GM11168 (cell line): Measurements from ENCODE around the gene AMER3.
"Not testable (repeated sequence)": the region's sequence is repeated elsewhere in the genome, so short reads cannot be mapped to it uniquely, and the experiment has no call there.

ENCODE experiments used
- in situ Hi-C: fragments of 300-500 bp; cut with MboI; formaldehyde crosslinking; loops from one replicate; pipeline ENCODE4 v1.12.0; 2022; ENCODE audit warnings: low sequenced_read_pairs; ENCODE audit not compliant: unreplicated experiment

The AMER3 gene, protein sequence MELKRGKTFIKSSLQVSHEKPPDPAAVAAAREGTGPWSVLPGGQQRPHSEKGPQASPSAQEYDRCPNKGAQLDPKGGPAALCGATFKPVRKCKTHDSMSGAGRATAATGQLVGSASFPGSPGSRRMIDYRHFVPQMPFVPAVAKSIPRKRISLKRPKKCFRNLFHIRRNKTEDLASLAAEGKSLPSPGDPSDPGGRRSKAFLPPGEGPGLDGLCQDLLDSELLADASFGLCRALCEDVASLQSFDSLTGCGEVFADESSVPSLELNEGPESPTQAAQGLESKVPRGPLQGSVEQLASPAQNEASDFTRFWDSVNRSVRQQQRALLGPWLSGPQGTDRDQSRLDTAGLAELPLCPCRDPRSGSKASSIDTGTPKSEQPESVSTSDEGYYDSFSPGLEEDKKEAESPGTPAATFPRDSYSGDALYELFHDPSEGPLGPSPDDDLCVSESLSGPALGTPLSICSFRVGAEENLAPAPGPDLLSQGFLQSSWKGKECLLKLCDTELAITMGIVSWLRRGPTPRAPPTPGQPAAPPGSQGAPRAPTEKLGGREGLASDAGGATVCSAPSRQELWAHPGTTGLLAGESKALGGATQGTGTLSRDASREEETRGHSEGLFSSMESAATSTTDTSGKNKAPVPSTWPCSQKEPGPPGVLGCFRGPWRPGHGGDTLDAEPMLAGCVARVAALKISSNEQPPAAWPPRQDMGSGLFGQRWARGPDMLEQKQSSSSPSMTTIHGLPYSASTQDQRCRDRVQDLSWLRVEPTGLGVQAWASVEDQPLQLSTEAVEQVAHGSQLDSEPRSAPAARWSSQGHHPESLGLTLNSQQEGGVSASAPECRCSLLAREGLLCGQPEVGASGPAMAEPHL

DNA sequence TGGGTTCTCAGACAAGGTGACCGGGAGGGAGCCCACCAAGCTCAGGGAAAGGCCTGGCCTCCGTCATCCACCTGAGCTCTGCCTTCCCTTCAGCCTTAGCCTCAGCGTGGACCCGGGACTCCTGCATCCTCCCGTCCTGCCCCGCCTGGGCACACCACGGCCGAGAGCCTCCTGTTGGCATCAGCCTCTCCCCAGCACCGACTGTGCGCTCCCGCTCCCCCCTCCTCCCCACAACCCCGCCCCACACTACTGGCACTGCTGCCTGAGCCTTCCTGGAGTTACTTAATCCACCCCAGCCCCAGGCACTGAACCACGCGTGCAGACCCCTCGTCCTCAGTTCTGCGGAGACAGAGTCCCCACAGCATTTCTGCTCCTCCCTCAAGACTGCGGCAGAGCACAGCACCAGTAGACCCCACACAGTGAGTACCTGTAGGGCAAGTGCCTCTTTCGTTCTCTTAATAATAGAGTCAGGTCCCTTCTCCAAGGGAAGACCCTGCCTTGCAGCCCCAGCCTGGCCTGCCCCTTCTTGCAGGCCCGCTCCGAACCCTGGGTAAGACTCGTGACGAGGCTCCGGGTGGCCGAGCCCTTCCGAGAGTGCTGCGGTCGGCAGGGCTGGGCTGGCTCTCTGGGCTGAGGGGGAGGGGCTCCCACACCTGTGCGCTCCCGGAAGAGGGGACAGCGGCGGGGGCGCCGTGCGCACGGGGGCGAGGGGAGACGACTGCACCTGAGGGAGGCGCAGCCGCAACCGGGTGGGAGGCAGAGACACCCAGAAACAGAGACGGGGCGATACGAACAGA lies at the start of gene AMER3:
TSS of gene AMER3 (plus strand) at position 285 of the 797 bp plus-strand sequence. CDS start 6,533 bp downstream, outside the sequence.
- in situ Hi-C loops = no loop called here

DNA sequence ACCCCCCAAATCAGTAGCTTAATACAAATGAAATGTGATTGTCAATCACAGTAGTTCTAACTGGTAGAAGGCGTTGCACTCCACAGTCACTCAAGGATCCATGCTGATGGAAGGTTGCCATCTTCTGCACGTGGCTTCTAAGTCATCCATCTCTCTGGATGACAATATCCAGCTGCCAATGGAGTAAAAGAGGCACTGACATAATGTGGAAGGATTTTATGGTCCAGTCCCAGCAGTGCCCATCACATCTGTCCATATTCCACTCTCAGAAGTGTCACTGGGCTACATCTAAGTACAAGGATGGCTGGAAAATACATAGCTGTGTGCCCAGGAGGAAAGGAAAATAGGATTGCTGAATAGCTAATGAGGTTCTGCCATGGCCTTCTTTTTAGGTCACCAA lies 40.5 kb upstream of the AMER3 start:
- in situ Hi-C loops = loop anchor here (10.0 kb wide), 1 partner anchor 310 kb away; no protein-coding TSS in a partner anchor

DNA sequence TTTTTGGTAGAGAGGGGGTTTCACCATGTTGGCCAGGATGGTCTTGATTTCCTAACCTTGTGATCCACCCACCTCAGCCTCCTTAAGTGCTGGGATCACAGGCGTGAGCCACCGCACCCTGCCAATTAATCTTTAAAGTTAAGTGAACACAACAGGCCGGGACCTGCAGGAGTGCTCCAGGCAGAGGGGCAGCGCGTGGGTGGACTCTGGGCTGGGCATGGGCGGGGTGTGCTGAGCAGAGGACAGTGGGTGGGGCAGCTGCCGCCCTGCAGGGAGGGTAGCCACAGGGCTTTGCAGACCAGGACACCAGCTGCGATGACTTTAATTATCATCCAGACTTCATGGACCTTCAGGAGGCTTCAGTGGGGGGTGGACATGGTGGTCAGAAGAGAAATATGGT lies 35.3 kb upstream of the AMER3 start:
- in situ Hi-C loops = no loop called here

DNA sequence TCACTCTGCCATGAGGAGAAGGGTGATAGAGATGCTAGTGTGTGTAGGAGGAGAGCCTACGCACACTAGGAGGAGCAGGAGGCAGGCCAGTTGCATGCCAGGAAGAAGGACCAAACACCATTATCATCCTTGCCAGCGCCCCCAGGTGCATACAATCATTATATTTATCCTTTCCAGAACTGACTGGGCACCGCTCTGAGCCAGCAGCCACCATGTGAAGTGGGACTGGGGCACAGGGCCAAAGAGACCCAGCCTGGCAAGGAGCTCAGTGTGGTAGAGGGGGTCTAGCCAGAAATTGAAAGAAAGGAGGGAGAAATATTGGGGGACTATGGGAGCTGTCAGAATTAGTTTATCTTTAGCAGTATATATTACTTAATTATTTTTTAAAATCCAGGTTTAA lies 34.8 kb upstream of the AMER3 start:
- in situ Hi-C loops = no loop called here

DNA sequence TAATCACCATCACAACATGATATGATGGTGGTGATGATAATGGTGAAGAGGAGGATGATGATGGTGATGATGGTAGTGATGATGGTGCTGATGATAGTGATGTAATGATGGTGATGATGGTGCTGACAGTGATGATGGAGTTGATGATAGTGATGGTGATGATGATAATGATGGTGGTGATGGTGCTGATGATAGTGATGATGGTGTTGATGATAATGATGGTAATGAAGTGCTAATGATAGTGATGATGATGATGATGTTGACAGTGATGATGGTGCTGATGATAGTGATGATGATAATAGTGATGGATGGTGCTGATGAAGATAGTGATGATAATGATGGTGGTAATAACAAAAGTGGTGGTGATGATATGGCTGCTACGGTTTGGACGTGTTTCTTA lies 30.9 kb upstream of the AMER3 start:
- in situ Hi-C loops = no loop called here

DNA sequence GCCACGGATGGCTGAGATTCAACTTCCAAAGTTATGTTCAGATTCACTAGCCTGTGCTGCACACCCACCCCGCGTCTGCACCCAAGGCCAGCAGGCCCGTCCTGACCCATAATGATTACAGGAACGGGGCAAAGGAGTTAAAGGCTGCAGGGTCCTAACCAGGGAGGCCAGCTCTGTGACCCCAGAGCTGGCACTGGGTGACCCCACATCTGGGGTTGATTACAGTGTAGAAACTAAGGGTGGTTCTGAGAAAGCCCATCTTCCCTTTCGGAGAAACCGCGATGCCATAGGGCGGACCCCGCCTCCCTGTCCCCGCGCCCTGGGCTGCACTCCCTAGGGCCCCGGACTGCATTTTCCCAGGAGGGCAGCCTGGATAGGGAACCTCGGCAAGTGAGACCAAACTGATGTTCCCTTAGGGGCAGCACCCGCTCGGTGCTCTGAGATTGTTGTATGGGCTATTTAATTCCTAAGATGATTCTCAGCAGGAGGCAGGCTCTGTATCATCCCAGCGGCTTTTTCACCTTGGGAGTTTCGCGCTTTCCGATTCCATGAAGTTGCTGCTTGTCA lies 28.6 kb upstream of the AMER3 start:
- in situ Hi-C loops = no loop called here

DNA sequence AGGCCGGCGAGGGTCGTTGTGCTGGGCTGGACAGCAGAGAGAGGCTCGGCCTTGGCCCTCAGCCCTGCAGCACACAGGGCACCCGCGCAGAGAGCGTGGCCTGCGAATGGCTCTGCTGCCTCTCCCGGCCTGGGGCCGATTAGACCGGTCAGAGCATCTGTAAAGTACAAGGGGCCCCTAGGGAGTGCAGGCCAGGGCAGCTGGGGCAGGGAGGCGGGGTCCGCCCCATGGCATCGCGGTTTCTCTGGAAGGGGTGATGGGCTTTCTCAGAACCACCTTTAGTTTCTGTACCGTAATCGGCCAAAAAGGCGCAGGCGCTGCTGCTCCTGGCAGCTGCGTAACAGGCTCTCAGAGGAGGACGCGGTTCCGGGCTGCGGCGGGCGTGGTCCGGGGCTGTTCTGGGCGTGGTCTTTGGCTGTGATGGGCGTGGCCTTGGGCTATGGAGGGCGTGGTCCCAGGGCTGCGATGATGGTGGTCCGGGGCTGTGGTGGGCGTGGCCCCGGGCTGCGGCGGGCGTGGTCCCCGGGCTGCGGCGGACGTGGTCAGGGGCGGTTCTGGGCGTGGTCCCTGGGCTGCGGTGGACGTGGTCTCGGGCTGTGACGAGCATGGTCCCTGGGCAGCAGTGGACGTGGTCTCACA lies 27.9 kb upstream of the AMER3 start:
- in situ Hi-C loops = no loop called here

DNA sequence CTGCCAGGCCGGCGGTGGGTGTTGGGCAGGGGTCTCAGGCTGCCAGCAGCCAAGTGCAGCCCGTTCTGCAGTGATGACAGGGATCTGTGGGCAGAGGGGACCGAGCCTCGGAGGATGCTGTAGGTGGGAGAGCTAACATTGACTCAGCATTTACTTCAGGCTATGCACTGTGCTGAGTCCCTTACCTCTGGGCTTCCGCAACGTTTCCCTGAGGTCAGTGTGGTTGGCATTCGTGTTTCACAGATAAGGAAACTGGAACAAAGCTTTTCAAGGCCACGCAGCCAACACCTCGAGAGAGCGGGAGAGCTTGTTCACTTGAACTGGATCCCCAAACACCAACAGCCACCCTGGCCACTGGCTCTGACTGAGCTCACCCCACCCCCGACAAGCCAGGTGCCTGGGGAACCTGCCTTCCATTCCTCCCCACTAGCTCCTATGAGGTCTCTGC lies 27.3 kb upstream of the AMER3 start:
- in situ Hi-C loops = no loop called here

DNA sequence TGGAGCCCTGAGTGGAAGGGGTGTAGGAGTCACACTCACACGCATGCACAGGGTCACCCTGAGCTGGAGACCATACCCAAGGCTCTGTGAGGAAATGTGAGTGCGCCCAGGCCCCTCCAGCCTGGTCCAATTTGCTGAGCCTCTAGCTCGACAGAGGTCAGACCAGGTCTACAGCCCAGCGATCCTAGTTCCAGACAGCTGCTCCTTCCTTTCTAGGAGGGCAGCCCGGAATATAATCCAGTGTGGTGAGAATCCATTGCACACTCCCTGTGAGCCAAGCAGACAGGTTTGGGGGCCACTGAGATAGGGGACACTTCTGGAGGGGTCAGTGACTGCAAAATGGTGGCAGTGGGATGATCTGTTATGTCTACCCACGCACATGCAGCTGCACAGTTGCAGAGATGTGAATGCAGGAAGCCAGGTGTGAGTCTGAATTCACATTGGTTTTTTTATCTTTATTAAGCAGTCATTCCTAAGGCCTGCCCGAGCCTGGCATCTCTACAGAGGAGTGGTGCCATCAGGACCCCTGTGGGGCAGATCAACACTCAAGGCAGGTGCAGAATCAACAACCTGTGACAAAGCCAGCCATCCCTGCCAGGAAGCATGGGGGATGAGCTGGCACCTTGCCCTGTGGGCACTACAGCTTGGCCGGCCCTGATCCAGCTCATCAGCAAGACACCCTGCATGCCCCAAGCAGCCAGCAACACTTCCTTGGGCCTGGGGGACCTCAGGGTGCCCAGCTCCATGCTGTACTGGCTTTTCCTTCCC lies 26.6 kb upstream of the AMER3 start, which contains the start of gene GPR148:
TSS of gene GPR148 (plus strand) at position 522 of the 768 bp plus-strand sequence. CDS start at position 604, 82 bp downstream.
- in situ Hi-C loops = no loop called here

DNA sequence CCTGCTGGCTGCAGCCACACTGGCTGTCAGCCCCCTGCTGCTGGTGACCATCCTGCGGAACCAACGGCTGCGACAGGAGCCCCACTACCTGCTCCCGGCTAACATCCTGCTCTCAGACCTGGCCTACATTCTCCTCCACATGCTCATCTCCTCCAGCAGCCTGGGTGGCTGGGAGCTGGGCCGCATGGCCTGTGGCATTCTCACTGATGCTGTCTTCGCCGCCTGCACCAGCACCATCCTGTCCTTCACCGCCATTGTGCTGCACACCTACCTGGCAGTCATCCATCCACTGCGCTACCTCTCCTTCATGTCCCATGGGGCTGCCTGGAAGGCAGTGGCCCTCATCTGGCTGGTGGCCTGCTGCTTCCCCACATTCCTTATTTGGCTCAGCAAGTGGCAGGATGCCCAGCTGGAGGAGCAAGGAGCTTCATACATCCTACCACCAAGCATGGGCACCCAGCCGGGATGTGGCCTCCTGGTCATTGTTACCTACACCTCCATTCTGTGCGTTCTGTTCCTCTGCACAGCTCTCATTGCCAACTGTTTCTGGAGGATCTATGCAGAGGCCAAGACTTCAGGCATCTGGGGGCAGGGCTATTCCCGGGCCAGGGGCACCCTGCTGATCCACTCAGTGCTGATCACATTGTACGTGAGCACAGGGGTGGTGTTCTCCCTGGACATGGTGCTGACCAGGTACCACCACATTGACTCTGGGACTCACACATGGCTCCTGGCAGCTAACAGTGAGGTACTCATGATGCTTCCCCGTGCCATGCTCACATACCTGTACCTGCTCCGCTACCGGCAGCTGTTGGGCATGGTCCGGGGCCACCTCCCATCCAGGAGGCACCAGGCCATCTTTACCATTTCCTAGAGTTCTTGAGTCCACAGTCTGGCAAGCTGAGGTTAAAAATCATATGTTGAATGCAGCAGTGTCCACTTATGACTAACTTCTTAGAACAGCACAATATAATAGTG lies 25.7 kb upstream of the AMER3 start:
- in situ Hi-C loops = no loop called here

DNA sequence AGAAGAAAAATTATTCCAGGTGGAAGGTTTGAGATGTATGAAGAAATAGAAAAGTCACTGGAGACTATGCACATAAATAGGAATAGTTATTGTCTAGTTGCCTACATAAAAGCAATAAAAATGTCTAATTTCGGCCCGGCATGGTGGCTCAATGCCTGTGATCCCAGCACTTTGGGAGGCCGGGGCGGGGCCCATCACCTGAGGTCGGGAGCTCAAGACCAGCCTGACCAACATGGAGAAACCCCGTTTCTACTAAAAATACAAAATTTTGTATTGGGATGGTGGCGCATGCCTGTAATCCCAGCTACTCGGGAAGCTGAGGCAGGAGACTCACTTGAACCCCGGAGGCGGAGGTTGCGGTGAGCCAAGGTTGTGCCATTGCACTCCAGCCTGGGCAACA lies 23.1 kb upstream of the AMER3 start:
- in situ Hi-C loops = not testable (repeated sequence)

DNA sequence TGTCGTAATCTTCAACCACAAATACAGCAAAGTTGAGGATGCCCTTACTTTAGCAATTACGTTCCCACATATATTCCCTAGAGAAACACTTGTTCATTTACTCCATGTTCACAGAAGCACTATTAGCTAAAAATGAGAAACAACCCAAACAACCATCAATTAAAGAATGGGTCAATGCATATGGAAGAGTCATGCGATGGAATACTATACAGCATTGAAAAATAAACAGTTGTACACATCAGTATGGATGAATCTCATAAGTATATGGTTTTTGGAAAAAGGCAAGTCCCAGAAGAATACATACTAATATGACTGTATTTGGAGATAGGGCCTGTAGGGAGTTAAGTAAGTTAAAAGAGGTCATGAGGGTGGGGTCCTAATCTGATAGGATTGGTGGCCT lies 20.1 kb upstream of the AMER3 start:
- in situ Hi-C loops = no loop called here

DNA sequence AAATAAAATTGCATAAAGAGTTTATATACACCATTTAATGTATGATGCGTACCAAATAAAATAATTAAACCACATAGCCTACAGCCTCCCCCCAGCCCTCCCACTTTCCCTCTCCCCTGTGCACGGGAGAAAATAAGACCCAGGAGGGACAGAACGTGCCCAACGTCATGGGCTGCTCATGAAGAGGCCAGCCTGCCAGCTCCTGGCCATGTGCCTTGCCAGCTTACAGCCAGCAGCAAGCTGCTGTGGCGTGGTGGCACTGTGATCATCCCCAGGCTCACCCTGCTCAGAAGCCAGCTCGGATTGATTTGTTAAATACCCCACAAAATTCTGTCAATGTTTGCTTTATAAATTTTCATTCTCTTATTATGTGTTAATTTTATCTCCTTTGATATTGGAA lies 18.9 kb upstream of the AMER3 start:
- in situ Hi-C loops = no loop called here

DNA sequence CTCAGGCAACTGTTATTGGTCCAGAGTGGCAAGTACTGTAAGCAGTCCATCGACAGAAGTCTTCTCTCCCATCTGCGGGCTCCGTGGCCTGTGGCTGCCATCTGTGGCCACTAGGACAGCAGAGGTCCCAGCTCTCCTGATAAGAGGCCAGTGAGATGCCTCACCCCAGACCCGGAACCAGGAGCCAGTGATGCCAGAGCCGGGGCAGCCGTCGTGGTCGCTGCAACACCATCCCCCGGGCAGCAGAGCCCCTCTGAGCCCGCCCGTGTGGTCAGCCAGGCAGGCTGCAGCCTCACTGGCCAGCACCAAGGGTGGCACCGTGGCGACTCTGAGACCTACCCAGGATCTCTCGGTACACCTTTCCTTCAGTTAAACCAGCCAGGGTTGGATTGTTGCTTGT lies 17.7 kb upstream of the AMER3 start:
- in situ Hi-C loops = no loop called here

DNA sequence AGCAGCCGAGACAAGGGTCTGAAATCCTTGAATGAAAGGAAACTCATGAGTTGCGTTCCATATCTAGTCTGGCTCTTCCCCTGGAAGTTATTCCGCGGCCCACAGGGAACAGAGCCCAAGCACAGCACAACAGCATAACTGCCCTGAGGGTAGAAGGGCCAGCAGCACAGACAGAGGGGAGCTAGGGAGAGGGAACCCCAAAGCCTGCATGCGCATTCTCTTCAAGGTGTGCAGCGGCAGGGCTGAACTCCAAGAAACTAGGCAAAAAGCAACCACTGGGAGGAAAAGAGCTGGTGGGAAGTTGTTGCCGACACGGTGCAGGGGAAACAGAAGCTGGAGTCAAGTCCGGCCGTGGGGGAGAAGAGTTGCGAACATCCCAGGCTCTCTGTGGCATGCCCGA lies 14.7 kb upstream of the AMER3 start:
- in situ Hi-C loops = no loop called here

DNA sequence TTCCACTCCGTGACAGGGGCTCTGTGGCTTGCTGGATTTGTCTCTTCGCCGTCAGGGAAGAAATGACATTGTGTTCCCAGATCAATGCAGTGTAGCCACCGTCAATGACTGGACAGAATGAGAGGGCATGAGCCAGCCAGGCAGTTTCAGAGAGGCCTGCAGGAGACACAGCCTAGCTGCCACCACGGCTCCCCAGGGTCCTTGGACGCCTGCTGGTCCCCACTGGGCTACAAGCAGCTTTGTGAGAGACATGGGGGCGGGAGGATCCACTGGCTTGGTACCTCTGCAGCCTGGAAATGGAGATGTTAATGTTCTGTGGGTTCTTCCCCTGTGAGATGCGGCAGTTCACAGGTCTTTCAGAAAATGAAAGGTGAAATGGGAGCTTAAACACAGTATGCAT lies 12.1 kb upstream of the AMER3 start:
- in situ Hi-C loops = no loop called here

DNA sequence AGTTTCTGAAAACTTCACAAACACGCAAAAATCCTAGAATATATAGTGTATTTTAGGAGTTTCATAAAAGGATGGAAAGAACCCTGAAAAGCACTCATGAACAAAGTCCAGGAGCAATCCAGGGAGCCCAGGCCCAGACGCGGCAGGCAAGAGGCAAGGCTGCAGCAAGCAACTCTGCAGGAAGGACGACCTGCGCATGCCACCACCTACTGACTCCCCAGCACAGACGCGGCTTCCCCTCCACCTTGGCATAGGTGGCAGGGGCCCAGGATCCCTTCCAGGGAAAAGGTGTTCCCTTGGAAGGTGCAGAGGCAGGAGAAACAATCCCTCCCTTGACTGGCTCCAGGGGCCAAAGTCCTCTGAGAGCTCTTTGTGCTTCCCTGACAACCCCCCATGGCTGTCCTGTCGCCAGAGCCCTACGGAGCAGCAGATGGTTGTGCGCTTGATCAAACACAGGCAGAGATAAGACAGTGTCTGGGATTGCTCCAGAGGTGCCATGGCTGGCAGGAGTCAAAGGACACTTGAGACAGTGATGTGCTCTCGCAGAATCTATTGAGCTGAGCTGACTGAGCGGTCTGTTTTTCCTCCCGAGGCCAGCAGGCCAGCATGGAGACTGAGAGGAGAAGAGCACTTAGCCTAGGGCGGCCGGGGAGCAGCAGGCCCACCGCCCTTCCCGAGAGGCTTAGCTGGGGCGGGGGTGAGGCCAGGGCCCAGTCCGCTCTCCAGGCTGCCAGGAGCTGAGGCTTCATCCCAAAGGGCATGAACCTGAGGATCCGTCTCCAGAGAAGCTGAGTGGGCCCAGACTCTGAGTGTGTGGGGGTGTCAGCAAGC lies 10.8 kb upstream of the AMER3 start:
- in situ Hi-C loops = no loop called here
